GM18499 (cell line): ENCODE results near the gene CRAT.
A peak's percentile ranks its signal among the peaks of the same experiment; 100 is the strongest.

Source experiments
- ATAC-seq: cut with Tn5 transposase; IDR thresholded peaks from one replicate; pipeline ENCODE4 v1.9.1; 2021; ENCODE audit warnings: moderate number of reproducible peaks; ENCODE audit not compliant: insufficient read depth, unreplicated experiment

The CRAT gene

GRCh38 chr9:129095908-129096307, 14.7 kb downstream of the CRAT start:
- no peak for ATAC-seq

DNA sequence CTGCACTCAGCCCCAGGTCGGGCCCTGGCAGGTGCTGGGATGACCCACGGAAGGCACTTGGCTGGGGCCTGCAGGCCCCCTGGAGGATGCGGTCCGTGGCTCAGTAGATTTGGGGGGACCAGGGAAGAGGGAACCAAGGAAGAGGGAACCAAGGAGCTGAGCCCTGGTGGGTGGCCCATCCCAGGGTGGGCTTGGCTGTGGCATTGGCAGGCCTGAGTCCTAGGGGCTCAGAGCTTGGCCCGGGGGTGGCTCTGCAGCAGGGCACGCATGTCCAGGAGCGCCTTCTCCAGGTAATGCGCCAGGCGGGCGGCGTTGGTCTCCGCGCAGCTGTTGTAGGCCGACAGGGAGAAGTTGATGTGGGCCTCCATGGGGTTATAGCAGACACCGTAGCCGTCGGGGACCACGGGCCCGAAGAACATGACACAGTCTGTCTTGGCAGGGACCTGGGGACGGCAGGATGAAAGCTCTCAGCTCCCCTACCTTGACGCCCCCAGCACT, 15.4 kb downstream of the CRAT start:
- no peak for ATAC-seq

DNA sequence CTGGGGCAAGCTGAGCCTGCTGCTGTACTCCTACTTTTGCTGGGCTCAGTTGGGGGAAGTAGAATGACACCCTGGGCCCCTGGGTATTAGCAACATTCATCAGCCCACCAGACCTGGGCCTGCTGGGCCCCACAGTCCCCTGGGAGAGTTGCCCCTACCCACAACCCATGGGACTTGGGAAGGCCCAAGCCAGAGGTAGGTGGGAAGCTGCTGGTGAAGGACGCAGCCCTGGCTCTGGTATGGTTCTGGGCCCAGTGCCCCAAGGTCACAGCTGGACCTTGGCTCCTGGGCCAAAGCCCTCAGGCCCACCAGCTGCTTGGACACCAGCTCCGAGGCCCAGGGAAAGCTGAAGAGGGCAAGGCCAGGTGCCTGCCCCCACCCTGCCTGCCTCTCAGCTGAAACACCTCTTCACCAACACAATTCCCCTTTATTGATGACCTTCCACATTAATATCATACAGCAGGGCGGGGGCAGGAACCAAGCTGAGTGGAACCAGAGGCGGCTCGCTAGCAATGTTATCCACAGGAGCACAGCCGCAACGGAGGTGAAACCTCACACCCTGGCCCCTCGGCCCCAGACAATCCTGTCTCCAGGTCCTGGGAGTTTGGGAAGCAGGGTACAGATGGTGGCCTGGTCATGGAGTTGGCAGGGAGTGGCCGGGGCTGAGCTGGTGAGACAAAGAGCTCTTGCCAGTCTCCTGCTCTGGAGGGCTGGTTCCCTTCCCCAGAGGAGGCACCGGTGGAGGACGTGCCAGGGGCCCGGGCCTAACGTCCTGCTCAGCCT, 16.0 kb downstream of the CRAT start:
- ATAC-seq: no peak

GRCh38 chr9:129093602-129094386, 16.8 kb downstream of the CRAT start:
- ATAC-seq: no peak

GRCh38 chr9:129089246-129089645, 21.3 kb downstream of the CRAT start:
- no peak for ATAC-seq

DNA sequence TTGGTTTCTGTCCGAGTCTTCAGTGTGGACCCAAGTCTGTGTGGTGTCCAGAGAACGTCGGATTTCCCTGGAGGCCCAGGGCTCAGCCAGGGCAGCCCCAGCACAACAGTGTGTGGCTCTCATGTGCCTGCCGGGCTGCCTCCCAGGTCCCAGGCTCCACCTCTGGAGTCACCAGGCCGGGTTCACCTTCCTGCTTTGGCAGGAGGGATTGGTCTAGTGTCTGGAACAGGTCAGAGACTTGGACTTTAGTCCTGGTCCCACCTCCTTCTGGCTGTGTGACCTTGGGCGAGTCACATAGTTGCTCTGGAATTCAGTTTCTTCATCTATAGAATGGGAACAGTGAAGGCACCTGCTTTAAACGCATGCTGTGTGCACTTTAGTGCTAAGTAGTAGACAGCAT, 26.5 kb downstream of the CRAT start:
- no peak for ATAC-seq

- ATAC-seq: no peak
Observed at GRCh38 chr9:129081388-129081904, 29.1 kb downstream of the CRAT start.

GRCh38 chr9:129080601-129081387, 29.8 kb downstream of the CRAT start, which contains the start of gene DOLPP1:
DOLPP1 (plus strand) TSS chr9:129081111; CDS start chr9:129081132, 21 bp downstream.
- peak; percentile 78 for ATAC-seq

DNA sequence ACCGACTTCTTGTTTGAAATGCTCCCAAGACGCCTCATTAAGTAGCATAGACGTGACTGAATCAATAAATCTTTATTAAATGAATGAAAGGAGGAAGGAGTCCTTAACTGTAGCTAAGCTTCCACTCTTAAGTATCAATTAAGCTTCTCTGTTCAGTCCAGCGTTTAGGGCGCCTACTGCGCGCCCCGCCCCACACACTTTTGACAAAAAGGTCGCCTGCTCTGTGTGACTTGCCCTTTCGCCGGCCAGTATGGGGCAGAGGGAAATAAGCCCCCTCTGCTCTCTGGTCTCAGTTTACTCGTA, 30.3 kb downstream of the CRAT start:
- ATAC-seq: no peak

DNA sequence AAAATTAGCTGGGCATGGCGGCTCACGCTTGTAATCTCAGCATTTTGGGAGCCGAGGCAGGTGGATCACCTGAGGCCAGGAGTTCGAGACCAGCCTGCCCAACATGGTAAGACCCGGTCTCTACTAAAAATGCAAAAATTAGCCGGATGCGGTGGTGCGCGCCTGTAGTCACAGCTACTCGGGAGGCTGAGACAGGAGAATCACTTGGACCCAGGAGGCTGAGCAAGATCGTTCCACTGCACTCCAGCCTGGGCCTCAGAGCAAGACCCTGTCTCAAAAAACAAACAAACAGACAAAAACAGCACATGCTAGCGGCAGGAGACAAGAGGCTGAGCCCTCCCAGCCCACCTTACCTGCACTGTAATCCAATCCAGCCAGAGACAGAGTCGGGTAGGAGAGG, 30.8 kb downstream of the CRAT start:
- no peak for ATAC-seq

DNA sequence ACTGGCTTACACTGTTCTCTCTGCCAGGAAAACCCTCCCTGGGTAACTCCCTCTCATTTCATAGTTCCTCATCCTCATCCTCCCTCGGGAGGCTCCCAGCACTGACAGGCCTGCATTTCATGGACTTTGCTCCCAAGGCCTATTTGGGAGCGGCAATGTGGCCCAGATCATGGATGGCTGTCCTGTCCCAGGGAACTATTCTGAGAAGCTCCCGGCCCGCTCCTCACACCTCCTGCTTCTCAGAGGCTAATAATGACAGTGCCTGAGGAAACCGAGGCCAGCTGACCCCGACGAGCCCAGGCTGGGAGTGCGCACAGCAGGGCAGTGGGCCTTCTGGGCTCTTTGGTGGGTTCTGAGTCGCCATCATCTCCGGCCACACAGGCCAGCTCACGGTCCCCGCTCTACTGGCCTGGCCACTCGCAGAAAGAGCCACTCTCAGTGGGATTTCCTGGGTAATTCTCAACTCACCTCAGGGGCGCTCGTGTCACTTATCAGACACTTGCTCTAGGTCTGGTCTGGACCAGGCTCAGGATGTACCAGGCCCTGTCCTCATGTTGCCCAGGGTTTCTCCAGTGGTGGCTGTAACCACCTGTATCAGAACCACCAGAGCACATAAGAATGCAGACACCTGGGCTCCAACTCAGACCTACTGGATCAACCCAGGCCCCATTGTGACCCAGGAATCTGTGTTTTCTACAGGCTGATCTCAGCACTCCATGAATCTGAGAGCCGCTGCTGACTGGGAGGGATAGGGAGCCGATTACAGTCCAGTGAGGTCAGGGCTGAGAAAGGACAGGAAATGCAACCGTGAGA, 31.7 kb downstream of the CRAT start:
- no peak for ATAC-seq

- ATAC-seq: no peak
Observed at GRCh38 chr9:129077236-129077635, 33.4 kb downstream of the CRAT start.

DNA sequence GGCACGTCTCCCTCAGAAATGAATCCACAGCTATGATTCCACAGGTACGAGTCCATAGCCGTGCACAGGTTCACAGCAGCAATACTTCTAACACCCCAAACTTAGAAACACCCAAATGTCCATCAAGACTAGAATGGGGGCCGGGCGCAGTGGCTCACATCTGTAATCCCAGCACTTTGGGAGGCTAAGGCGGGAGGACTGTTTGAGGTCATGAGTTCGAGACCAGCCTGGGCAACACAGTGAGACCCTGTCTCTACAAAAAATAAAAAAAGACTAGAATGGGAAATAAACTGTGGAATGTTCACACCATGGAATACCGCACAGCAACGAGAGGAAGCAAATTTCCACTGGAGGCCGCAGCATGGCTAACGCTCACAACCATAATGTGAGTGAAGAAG, 34.0 kb downstream of the CRAT start:
- ATAC-seq: no peak

DNA sequence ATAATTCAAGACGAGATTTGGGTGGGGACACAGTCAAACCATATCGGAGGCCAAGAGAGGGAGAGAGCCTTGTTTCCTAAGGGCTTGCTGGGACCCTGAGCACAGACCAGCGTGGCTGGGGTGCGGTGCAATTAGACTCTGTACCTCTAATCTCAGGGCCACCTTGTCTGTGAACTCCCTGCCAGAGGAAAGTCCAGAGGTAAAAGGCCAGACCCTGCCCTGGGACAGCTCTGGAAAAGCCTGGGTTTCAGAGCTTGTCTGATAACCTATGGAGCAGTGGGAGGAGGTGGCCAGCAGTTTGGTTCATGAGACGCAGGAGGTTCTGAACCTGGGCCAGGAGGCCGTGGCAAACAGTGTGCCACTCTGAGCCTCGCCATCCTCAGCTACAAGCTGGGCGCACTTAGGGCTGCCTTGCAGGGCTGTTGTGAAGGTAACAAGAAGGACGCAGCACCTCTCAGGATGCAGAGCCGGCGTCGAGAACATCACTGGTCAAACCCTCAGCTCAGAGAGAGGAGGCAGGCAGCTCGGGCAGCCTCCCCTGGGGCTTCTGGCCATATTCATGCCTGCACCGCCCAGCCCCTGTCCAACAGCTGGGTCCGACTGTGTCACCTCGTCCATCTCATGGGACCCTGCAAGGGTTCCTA, 34.5 kb downstream of the CRAT start:
- ATAC-seq: no peak

GRCh38 chr9:129074106-129074505, 36.5 kb downstream of the CRAT start:
- ATAC-seq: no peak

DNA sequence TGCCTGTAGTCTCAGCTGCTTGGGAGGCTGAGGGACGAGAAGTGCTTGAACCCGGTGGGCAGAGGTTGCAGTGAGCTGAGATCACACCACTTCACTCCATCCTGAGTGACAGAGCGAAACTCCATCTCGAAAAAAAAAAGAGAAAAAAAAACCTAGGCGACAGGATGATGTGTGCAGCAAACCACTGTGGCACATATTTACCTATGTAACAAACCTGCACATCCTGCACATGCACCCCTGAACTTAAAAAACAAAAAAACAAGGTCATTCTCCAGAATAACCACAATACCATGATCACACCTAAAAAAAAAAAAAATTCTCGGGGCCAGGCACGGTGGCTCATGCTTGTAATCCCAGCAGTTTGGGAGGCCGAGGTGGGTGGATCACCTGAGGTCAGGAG, 37.2 kb downstream of the CRAT start:
- ATAC-seq: no peak

- no peak for ATAC-seq
Observed at GRCh38 chr9:129072171-129072570, 38.4 kb downstream of the CRAT start.

GRCh38 chr9:129071526-129072126, 39.0 kb downstream of the CRAT start:
- no peak for ATAC-seq
